ENCODE results near the gene COTL1.
"Not testable (repeated sequence)": the region's sequence is repeated elsewhere in the genome, so short reads cannot be mapped to it uniquely, and the experiment has no call there.

COTL1 gene

GRCh38 chr16:84631886-84632285 lies 14.0 kb upstream of the COTL1 start:
- H3K4me1 Mint-ChIP-seq = peaks cover 25% of the 10 kb centered on the region
- ATAC-seq (no peak), DNase-seq (no peak)
- no peak overlapping the region for H3K4me3 Mint-ChIP-seq
- no peaks in the 10 kb centered on the region for H3K9me3 Mint-ChIP-seq
- peaks cover 5% of the 10 kb centered on the region for H3K27me3 Mint-ChIP-seq
- H3K27ac Mint-ChIP-seq = no peak overlapping the region
- H3K36me3 Mint-ChIP-seq (ENCODE audit: low read depth) = no peaks in the 10 kb centered on the region

GRCh38 chr16:84631153-84631466 lies 13.2 kb upstream of the COTL1 start:
- H3K9me3 Mint-ChIP-seq = no peaks in the 10 kb centered on the region
- peaks cover 5% of the 10 kb centered on the region for H3K27me3 Mint-ChIP-seq
- no peak for DNase-seq
- no peaks in the 10 kb centered on the region for H3K36me3 Mint-ChIP-seq (ENCODE audit: low read depth)
- peaks cover 25% of the 10 kb centered on the region for H3K4me1 Mint-ChIP-seq
- H3K27ac Mint-ChIP-seq = peak overlapping the region; percentile 82
- peak; percentile 46 for ATAC-seq
- peak overlapping the region; percentile 51 for H3K4me3 Mint-ChIP-seq

GRCh38 chr16:84630446-84631152 lies 12.7 kb upstream of the COTL1 start:
- H3K27ac Mint-ChIP-seq = peak overlapping the region; percentile 82
- peaks cover 25% of the 10 kb centered on the region for H3K4me1 Mint-ChIP-seq
- H3K4me3 Mint-ChIP-seq = peak overlapping the region; percentile 51
- ATAC-seq = peak; percentile 28
- no peaks in the 10 kb centered on the region for H3K9me3 Mint-ChIP-seq
- DNase-seq = no peak
- peaks cover 5% of the 10 kb centered on the region for H3K27me3 Mint-ChIP-seq
- no peaks in the 10 kb centered on the region for H3K36me3 Mint-ChIP-seq (ENCODE audit: low read depth)

GRCh38 chr16:84630009-84630408 lies 12.1 kb upstream of the COTL1 start:
- ATAC-seq (no peak), DNase-seq (no peak)
- H3K4me3 Mint-ChIP-seq = no peak overlapping the region
- H3K27me3 Mint-ChIP-seq = peaks cover 5% of the 10 kb centered on the region
- peaks cover 25% of the 10 kb centered on the region for H3K4me1 Mint-ChIP-seq
- no peak overlapping the region for H3K27ac Mint-ChIP-seq
- H3K9me3 Mint-ChIP-seq = no peaks in the 10 kb centered on the region
- no peaks in the 10 kb centered on the region for H3K36me3 Mint-ChIP-seq (ENCODE audit: low read depth)

GRCh38 chr16:84629580-84629979 lies 11.7 kb upstream of the COTL1 start:
- Mint-ChIP-seq H3K36me3 (ENCODE audit: low read depth) (no peaks in the 10 kb centered on the region), H3K27me3 (peaks cover 5% of the 10 kb centered on the region), H3K4me3 (no peak overlapping the region), H3K27ac (no peak overlapping the region), H3K9me3 (no peaks in the 10 kb centered on the region), H3K4me1 (peaks cover 25% of the 10 kb centered on the region)
- ATAC-seq (peak; percentile 15), DNase-seq (no peak)

- Mint-ChIP-seq H3K9me3 (no peaks in the 10 kb centered on the region), H3K27ac (no peak overlapping the region), H3K4me3 (no peak overlapping the region), H3K4me1 (peaks cover 25% of the 10 kb centered on the region), H3K36me3 (ENCODE audit: low read depth) (no peaks in the 10 kb centered on the region), H3K27me3 (peaks cover 1% of the 10 kb centered on the region)
- DNase-seq (no peak), ATAC-seq (no peak)
Measured at GRCh38 chr16:84628226-84628731, 10.4 kb upstream of the COTL1 start.

- H3K27me3 Mint-ChIP-seq = peaks cover 1% of the 10 kb centered on the region
- no peak overlapping the region for H3K27ac Mint-ChIP-seq
- peaks cover 13% of the 10 kb centered on the region for H3K4me1 Mint-ChIP-seq
- H3K36me3 Mint-ChIP-seq (ENCODE audit: low read depth) = no peaks in the 10 kb centered on the region
- DNase-seq (no peak), ATAC-seq (no peak)
- H3K9me3 Mint-ChIP-seq = no peaks in the 10 kb centered on the region
- no peak overlapping the region for H3K4me3 Mint-ChIP-seq
Measured at GRCh38 chr16:84625556-84625955, 7.7 kb upstream of the COTL1 start.

GRCh38 chr16:84620913-84621312 lies 3.0 kb upstream of the COTL1 start:
- Mint-ChIP-seq H3K36me3 (ENCODE audit: low read depth) (peaks cover 11% of the 10 kb centered on the region), H3K4me1 (peaks cover 27% of the 10 kb centered on the region), H3K27ac (peak overlapping the region; percentile 19)
- not testable (repeated sequence) for H3K27me3 Mint-ChIP-seq, H3K9me3 Mint-ChIP-seq, H3K4me3 Mint-ChIP-seq, DNase-seq, ATAC-seq

- H3K9me3 Mint-ChIP-seq = no peaks in the 10 kb centered on the region
- H3K4me1 Mint-ChIP-seq = peaks cover 48% of the 10 kb centered on the region
- peak overlapping the region; percentile 40 for H3K4me3 Mint-ChIP-seq
- peak overlapping the region; percentile 25 for H3K27ac Mint-ChIP-seq
- peaks cover 2% of the 10 kb centered on the region for H3K27me3 Mint-ChIP-seq
- DNase-seq = no peak
- peaks cover 31% of the 10 kb centered on the region for H3K36me3 Mint-ChIP-seq (ENCODE audit: low read depth)
- ATAC-seq = no peak
Measured at GRCh38 chr16:84618581-84619460, 943 bp upstream of the COTL1 start.

GRCh38 chr16:84617041-84617790 lies 662 bp downstream of the COTL1 start:
- DNase-seq (peak; percentile 59), ATAC-seq (peak; percentile 55)
- Mint-ChIP-seq H3K4me1 (peaks cover 60% of the 10 kb centered on the region), H3K4me3 (peak overlapping the region; percentile 93), H3K27me3 (peaks cover 2% of the 10 kb centered on the region), H3K27ac (peak overlapping the region; percentile 91), H3K36me3 (ENCODE audit: low read depth) (peaks cover 44% of the 10 kb centered on the region), H3K9me3 (no peaks in the 10 kb centered on the region)

GRCh38 chr16:84616515-84616914 lies 1.4 kb downstream of the COTL1 start:
- peak overlapping the region; percentile 93 for H3K4me3 Mint-ChIP-seq
- H3K36me3 Mint-ChIP-seq (ENCODE audit: low read depth) = peaks cover 50% of the 10 kb centered on the region
- H3K27me3 Mint-ChIP-seq = peaks cover 2% of the 10 kb centered on the region
- H3K9me3 Mint-ChIP-seq = no peaks in the 10 kb centered on the region
- peaks cover 64% of the 10 kb centered on the region for H3K4me1 Mint-ChIP-seq
- no peak for ATAC-seq
- DNase-seq = no peak
- H3K27ac Mint-ChIP-seq = peak overlapping the region; percentile 91

GRCh38 chr16:84614968-84615813 lies 2.7 kb downstream of the COTL1 start:
- Mint-ChIP-seq H3K36me3 (ENCODE audit: low read depth) (peaks cover 63% of the 10 kb centered on the region), H3K4me1 (peaks cover 78% of the 10 kb centered on the region), H3K27me3 (peaks cover 2% of the 10 kb centered on the region), H3K27ac (peak overlapping the region; percentile 91), H3K4me3 (peak overlapping the region; percentile 93), H3K9me3 (peaks cover 5% of the 10 kb centered on the region)
- ATAC-seq = no peak
- no peak for DNase-seq

GRCh38 chr16:84614623-84614967 lies 3.3 kb downstream of the COTL1 start:
- H3K36me3 Mint-ChIP-seq (ENCODE audit: low read depth) = peaks cover 69% of the 10 kb centered on the region
- H3K27me3 Mint-ChIP-seq = no peaks in the 10 kb centered on the region
- peaks cover 82% of the 10 kb centered on the region for H3K4me1 Mint-ChIP-seq
- DNase-seq (no peak), ATAC-seq (no peak)
- peak overlapping the region; percentile 91 for H3K27ac Mint-ChIP-seq
- peaks cover 5% of the 10 kb centered on the region for H3K9me3 Mint-ChIP-seq
- peak overlapping the region; percentile 93 for H3K4me3 Mint-ChIP-seq

GRCh38 chr16:84614073-84614459 lies 3.8 kb downstream of the COTL1 start:
- peaks cover 5% of the 10 kb centered on the region for H3K9me3 Mint-ChIP-seq
- peak overlapping the region; percentile 93 for H3K4me3 Mint-ChIP-seq
- DNase-seq (no peak), ATAC-seq (no peak)
- no peaks in the 10 kb centered on the region for H3K27me3 Mint-ChIP-seq
- peaks cover 75% of the 10 kb centered on the region for H3K36me3 Mint-ChIP-seq (ENCODE audit: low read depth)
- peak overlapping the region; percentile 91 for H3K27ac Mint-ChIP-seq
- H3K4me1 Mint-ChIP-seq = peaks cover 82% of the 10 kb centered on the region

Measured in activated naive CD8-positive, alpha-beta T cell treated with anti-CD3 and anti-CD28 coated beads, Interleukin-2, amount 50 U/mL, for 24 hours (primary cell).